Immature natural killer cell (primary cell): ENCODE results near the gene PSKH1. TPM values are rescaled to one million over a fixed set of nuclear protein-coding genes. Genes with fewer than 3 reads are reported as not detected.

Experiments used
- DNase-seq, 3 donors: peaks; one replicate each; pipeline ENCODE4 v3.0.0; 2022; ENCODE audit warnings: mixed read lengths in 1 of 3
- H3K27ac Mint-ChIP-seq, 6 donors: one replicate each; pipeline ENCODE4 v1.8.0; 2020; ENCODE audit warnings: mixed read lengths in 6 of 6, mild to moderate bottlenecking in 5 of 6, inconsistent platforms in 4 of 6, moderate library complexity in 3 of 6
- H3K27me3 Mint-ChIP-seq, 3 donors: one replicate each; pipeline ENCODE4 v1.8.0; 2020 to 2021; ENCODE audit warnings: low read depth in 3 of 3, mild to moderate bottlenecking in 3 of 3, mixed read lengths in 3 of 3, moderate library complexity in 3 of 3, inconsistent platforms in 1 of 3
- H3K36me3 Mint-ChIP-seq, 3 donors: one replicate each; pipeline ENCODE4 v1.8.0; 2020; ENCODE audit warnings: mixed read lengths in 3 of 3, inconsistent platforms in 2 of 3, mild to moderate bottlenecking in 2 of 3
- H3K4me1 Mint-ChIP-seq, 2 donors: one replicate each; pipeline ENCODE4 v1.8.0; 2020; ENCODE audit warnings: inconsistent platforms in 2 of 2, mild to moderate bottlenecking in 2 of 2, mixed read lengths in 2 of 2, moderate library complexity in 1 of 2
- H3K4me3 Mint-ChIP-seq, 5 donors: one replicate each; pipeline ENCODE4 v1.8.0; 2020; ENCODE audit warnings: mild to moderate bottlenecking in 5 of 5, mixed read lengths in 5 of 5, inconsistent platforms in 3 of 5, moderate library complexity in 3 of 5
- H3K9me3 Mint-ChIP-seq, 6 donors: one replicate each; pipeline ENCODE4 v1.8.0; 2020; ENCODE audit warnings: mild to moderate bottlenecking in 6 of 6, mixed read lengths in 6 of 6, inconsistent platforms in 4 of 6, moderate library complexity in 3 of 6
- polyA plus RNA-seq, 3 donors: library from polyadenylated mRNA; unstranded; fragments of 300-500 nt; fragmentation: Illumina TruSeq; gene quantifications; one replicate each; pipeline ENCODE4 v1.2.3, GENCODE V29; 2021

Gene PSKH1
- polyA plus RNA-seq, 3 donors from 2014 or later = 16.4 to 40.6 (median 21.7) TPM

- peak; percentile 89 to 90 (median 89) for DNase-seq
- Mint-ChIP-seq H3K4me1 (peaks cover 35 to 40% of the 10 kb centered on the region in 2 donors), H3K9me3 (no peaks in the 10 kb centered on the region), H3K27ac (peak within 1 kb of the TSS; percentile 86 to 94 (median 92)), H3K27me3 (peaks cover 0 to 11% (median 2%) of the 10 kb centered on the region in 3 donors), H3K4me3 (peak within 1 kb of the TSS; percentile 89 to 93 (median 91)), H3K36me3 (peaks cover 0 to 5% (median 1%) of the 10 kb centered on the region in 3 donors)
Observed at GRCh38 chr16:67872631-67873434, 20.2 kb upstream of the PSKH1 start, which contains the start of gene EDC4. Gene EDC4 (plus strand): TSS chr16:67873052. CDS start chr16:67873262, 210 bp downstream.

GRCh38 chr16:67873435-67874370, 19.4 kb upstream of the PSKH1 start:
- no peaks in the 10 kb centered on the region for H3K9me3 Mint-ChIP-seq
- peaks cover 0 to 6% (median 3%) of the 10 kb centered on the region in 3 donors for H3K36me3 Mint-ChIP-seq
- peaks cover 0 to 11% (median 2%) of the 10 kb centered on the region in 3 donors for H3K27me3 Mint-ChIP-seq
- peak overlapping the region; percentile 89 to 93 (median 91) for H3K4me3 Mint-ChIP-seq
- peak overlapping the region; percentile 45 to 94 (median 88) for H3K27ac Mint-ChIP-seq
- no peak for DNase-seq
- H3K4me1 Mint-ChIP-seq = peaks cover 35 to 40% of the 10 kb centered on the region in 2 donors

DNA sequence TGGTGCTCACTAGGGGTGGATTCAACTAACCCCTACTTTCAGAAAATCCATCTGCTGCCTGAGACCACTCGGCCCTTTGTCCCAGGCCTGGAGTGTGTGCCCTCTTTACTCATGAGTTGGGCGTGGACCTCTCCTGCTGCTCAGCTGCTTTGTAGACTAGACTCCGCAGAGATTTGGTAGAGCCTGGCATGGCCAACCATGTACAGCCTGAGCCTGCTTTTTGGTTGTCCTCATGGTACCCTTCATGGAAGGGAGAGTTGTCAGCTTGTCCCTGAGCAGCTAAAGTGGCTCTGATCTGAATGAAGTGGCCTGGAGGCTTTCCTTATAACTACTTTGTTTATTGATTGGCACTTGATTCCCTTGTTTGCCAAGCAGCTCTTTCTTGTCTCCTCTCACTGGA, 18.7 kb upstream of the PSKH1 start:
- H3K27me3 Mint-ChIP-seq = peaks cover 0 to 11% (median 2%) of the 10 kb centered on the region in 3 donors
- peak overlapping the region; percentile 89 to 93 (median 91) for H3K4me3 Mint-ChIP-seq
- peaks cover 35 to 40% of the 10 kb centered on the region in 2 donors for H3K4me1 Mint-ChIP-seq
- H3K27ac Mint-ChIP-seq = peak overlapping the region in 5 of 6 donors; percentile 45 to 94 (median 86)
- no peak for DNase-seq
- peaks cover 3 to 10% (median 5%) of the 10 kb centered on the region in 3 donors for H3K36me3 Mint-ChIP-seq
- no peaks in the 10 kb centered on the region for H3K9me3 Mint-ChIP-seq

DNA sequence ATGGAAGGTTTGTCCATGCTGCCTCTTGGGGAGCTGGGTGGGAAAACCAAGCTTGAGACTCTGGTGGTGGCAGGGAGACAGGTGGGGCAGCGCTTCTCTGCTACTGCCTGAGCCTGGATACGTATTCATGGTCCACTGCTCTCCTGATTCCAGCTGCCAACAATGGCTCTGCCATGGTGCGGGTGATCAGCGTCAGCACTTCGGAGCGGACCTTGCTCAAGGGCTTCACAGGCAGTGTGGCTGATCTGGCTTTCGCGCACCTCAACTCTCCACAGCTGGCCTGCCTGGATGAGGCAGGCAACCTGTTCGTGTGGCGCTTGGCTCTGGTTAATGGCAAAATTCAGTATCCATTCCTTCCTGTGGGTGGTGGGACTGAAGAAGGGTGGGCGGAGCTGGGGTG, 16.0 kb upstream of the PSKH1 start:
- peaks cover 35 to 40% of the 10 kb centered on the region in 2 donors for H3K4me1 Mint-ChIP-seq
- no peak overlapping the region for H3K27ac Mint-ChIP-seq
- no peak for DNase-seq
- peaks cover 0 to 11% (median 2%) of the 10 kb centered on the region in 3 donors for H3K27me3 Mint-ChIP-seq
- no peak overlapping the region for H3K4me3 Mint-ChIP-seq
- no peaks in the 10 kb centered on the region for H3K9me3 Mint-ChIP-seq
- H3K36me3 Mint-ChIP-seq = peaks cover 3 to 22% (median 5%) of the 10 kb centered on the region in 3 donors

- H3K4me3 Mint-ChIP-seq = no peak overlapping the region
- peaks cover 27 to 31% of the 10 kb centered on the region in 2 donors for H3K4me1 Mint-ChIP-seq
- H3K9me3 Mint-ChIP-seq = no peaks in the 10 kb centered on the region
- H3K27me3 Mint-ChIP-seq = peaks cover 0 to 4% (median 2%) of the 10 kb centered on the region in 3 donors
- H3K36me3 Mint-ChIP-seq = peaks cover 3 to 28% (median 8%) of the 10 kb centered on the region in 3 donors
- no peak overlapping the region for H3K27ac Mint-ChIP-seq
- no peak for DNase-seq
Observed at GRCh38 chr16:67878232-67878631, 14.8 kb upstream of the PSKH1 start.

DNA sequence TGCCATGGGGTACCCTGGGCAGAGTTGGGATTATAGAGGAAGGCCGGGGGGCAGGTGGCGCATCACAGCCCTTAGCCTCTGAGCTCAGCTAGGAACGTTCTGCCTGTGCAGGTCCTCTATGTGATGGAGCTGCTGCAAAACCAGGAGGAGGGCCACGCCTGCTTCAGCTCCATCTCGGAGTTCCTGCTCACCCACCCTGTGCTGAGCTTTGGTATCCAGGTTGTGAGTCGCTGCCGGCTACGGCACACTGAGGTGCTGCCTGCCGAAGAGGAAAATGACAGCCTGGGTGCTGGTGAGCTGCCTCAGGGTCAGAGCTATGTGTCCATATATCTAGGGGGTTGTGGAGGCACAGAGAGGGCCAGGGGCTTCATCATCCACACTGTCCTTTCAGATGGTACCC, 14.2 kb upstream of the PSKH1 start:
- Mint-ChIP-seq H3K36me3 (peaks cover 3 to 34% (median 10%) of the 10 kb centered on the region in 3 donors), H3K27ac (no peak overlapping the region), H3K4me1 (peaks cover 21 to 25% of the 10 kb centered on the region in 2 donors), H3K9me3 (no peaks in the 10 kb centered on the region), H3K4me3 (no peak overlapping the region), H3K27me3 (peaks cover 0 to 2% (median 2%) of the 10 kb centered on the region in 3 donors)
- DNase-seq = no peak

DNA sequence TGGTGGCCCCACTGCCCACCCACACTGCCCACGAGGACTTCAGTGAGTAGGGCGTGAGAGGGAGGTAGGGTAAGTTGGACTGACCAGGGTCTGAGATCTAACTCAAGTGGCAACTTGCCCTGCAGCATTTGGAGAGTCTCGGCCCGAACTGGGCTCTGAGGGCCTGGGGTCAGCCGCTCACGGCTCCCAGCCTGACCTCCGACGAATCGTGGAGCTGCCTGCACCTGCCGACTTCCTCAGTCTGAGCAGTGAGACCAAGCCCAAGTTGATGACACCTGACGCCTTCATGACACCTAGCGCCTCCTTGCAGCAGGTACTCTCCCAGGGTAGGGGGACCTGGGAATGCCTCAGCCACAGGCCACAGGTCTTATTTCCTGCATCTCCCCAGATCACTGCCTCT, 13.6 kb upstream of the PSKH1 start:
- DNase-seq = no peak
- Mint-ChIP-seq H3K9me3 (no peaks in the 10 kb centered on the region), H3K27ac (no peak overlapping the region), H3K36me3 (peaks cover 3 to 34% (median 10%) of the 10 kb centered on the region in 3 donors), H3K4me1 (peaks cover 15 to 19% of the 10 kb centered on the region in 2 donors), H3K27me3 (peaks cover 0 to 2% (median 0%) of the 10 kb centered on the region in 3 donors), H3K4me3 (no peak overlapping the region)

DNA sequence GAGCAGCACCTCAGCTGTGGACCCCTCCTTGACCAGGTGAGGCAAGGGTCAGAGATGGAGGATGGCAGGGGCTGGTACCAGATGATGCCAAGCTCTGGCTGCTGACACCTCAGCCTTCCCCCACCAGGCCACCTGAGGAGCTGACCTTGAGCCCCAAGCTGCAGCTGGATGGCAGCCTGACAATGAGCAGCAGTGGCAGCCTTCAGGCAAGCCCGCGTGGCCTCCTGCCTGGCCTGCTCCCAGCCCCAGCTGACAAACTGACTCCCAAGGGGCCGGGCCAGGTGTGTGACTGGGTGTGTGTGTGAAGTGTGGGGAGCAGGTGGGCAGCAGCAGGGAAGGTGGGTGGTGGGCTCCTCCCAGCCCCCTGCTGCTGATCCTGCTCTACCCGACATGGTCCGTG, 13.1 kb upstream of the PSKH1 start:
- no peak overlapping the region for H3K4me3 Mint-ChIP-seq
- H3K4me1 Mint-ChIP-seq = peaks cover 11 to 14% of the 10 kb centered on the region in 2 donors
- peaks cover 3 to 34% (median 10%) of the 10 kb centered on the region in 3 donors for H3K36me3 Mint-ChIP-seq
- peaks cover 0 to 2% (median 0%) of the 10 kb centered on the region in 3 donors for H3K27me3 Mint-ChIP-seq
- H3K27ac Mint-ChIP-seq = no peak overlapping the region
- no peaks in the 10 kb centered on the region for H3K9me3 Mint-ChIP-seq
- no peak for DNase-seq

GRCh38 chr16:67880584-67880983, 12.5 kb upstream of the PSKH1 start:
- Mint-ChIP-seq H3K27me3 (peaks cover 0 to 2% (median 0%) of the 10 kb centered on the region in 3 donors), H3K36me3 (peaks cover 3 to 34% (median 10%) of the 10 kb centered on the region in 3 donors), H3K9me3 (no peaks in the 10 kb centered on the region), H3K4me1 (peaks cover 5 to 8% of the 10 kb centered on the region in 2 donors), H3K4me3 (no peak overlapping the region), H3K27ac (no peak overlapping the region)
- no peak for DNase-seq

GRCh38 chr16:67881621-67882161, 11.4 kb upstream of the PSKH1 start:
- no peak for DNase-seq
- peaks cover 0 to 2% (median 0%) of the 10 kb centered on the region in 3 donors for H3K27me3 Mint-ChIP-seq
- no peak overlapping the region for H3K4me3 Mint-ChIP-seq
- H3K4me1 Mint-ChIP-seq = no peaks in the 10 kb centered on the region
- peaks cover 3 to 34% (median 13%) of the 10 kb centered on the region in 3 donors for H3K36me3 Mint-ChIP-seq
- no peaks in the 10 kb centered on the region for H3K9me3 Mint-ChIP-seq
- peak overlapping the region in 1 of 6 donors; percentile 30 for H3K27ac Mint-ChIP-seq

DNA sequence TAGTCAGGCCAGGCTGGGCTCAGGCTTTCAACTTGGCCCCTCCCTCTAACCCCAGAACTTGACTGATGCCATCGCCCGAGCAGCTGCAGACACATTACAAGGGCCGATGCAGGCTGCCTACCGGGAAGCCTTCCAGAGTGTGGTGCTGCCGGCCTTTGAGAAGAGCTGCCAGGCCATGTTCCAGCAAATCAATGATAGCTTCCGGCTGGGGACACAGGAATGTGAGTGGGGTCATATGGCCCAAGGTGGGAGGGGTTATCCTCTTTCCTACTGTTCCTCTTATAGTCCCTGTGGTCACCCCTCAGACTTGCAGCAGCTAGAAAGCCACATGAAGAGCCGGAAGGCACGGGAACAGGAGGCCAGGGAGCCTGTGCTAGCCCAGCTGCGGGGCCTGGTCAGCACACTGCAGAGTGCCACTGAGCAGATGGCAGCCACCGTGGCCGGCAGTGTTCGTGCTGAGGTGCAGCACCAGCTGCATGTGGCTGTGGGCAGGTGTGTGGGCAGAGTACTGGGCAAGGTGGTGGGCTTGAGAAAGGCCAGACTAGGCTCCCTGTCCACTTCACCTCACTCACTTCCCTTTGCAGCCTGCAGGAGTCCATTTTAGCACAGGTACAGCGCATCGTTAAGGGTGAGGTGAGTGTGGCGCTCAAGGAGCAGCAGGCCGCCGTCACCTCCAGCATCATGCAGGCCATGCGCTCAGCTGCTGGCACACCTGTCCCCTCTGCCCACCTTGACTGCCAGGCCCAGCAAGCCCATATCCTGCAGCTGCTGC, 10.5 kb upstream of the PSKH1 start:
- H3K27me3 Mint-ChIP-seq = peaks cover 0 to 2% (median 0%) of the 10 kb centered on the region in 3 donors
- no peaks in the 10 kb centered on the region for H3K9me3 Mint-ChIP-seq
- H3K27ac Mint-ChIP-seq = no peak overlapping the region
- no peak overlapping the region for H3K4me3 Mint-ChIP-seq
- no peaks in the 10 kb centered on the region for H3K4me1 Mint-ChIP-seq
- DNase-seq = no peak
- H3K36me3 Mint-ChIP-seq = peaks cover 3 to 32% (median 15%) of the 10 kb centered on the region in 3 donors

GRCh38 chr16:67883146-67883871, 9.7 kb upstream of the PSKH1 start:
- Mint-ChIP-seq H3K9me3 (no peaks in the 10 kb centered on the region), H3K36me3 (peaks cover 0 to 28% (median 15%) of the 10 kb centered on the region in 3 donors), H3K27me3 (peaks cover 0 to 2% (median 0%) of the 10 kb centered on the region in 3 donors), H3K27ac (peak overlapping the region in 2 of 6 donors; percentile 29 to 64), H3K4me1 (no peaks in the 10 kb centered on the region), H3K4me3 (no peak overlapping the region)
- DNase-seq = no peak
